ENCODE measurements around the gene KCNIP3.

Gene KCNIP3

GRCh38 chr2:95274291-95275150, 22.6 kb upstream of the KCNIP3 start, which contains the start of gene PROM2:
Gene PROM2, plus strand, starts transcription at chr2:95274449. Its CDS starts 137 bp downstream, at chr2:95274586.
- no peak for DNase-seq (ENCODE audit: low read depth in 4 of 4, low spot score in 1 of 4)

- DNase-seq (ENCODE audit: low read depth in 4 of 4, low spot score in 1 of 4): no peak
These were observed 22.0 kb upstream of the KCNIP3 start for GRCh38 chr2:95275151-95275515.

- no peak for DNase-seq (ENCODE audit: low read depth in 4 of 4, low spot score in 1 of 4)
These were observed 21.4 kb upstream of the KCNIP3 start for GRCh38 chr2:95275601-95276243.

- DNase-seq (ENCODE audit: low read depth in 4 of 4, low spot score in 1 of 4): no peak
These were observed 20.8 kb upstream of the KCNIP3 start for GRCh38 chr2:95276244-95276887.

- DNase-seq (ENCODE audit: low read depth in 4 of 4, low spot score in 1 of 4): no peak
These were observed 20.3 kb upstream of the KCNIP3 start for GRCh38 chr2:95276888-95277245.

GRCh38 chr2:95277246-95277906, 19.8 kb upstream of the KCNIP3 start:
- no peak for DNase-seq (ENCODE audit: low read depth in 4 of 4, low spot score in 1 of 4)

- no peak for DNase-seq (ENCODE audit: low read depth in 4 of 4, low spot score in 1 of 4)
These were observed 19.1 kb upstream of the KCNIP3 start for GRCh38 chr2:95278051-95278471.

GRCh38 chr2:95278637-95279225, 18.4 kb upstream of the KCNIP3 start:
- no peak for DNase-seq (ENCODE audit: low read depth in 4 of 4, low spot score in 1 of 4)

- no peak for DNase-seq (ENCODE audit: low read depth in 4 of 4, low spot score in 1 of 4)
These were observed 17.6 kb upstream of the KCNIP3 start for GRCh38 chr2:95279435-95280035.

- no peak for DNase-seq (ENCODE audit: low read depth in 4 of 4, low spot score in 1 of 4)
These were observed 16.1 kb upstream of the KCNIP3 start for GRCh38 chr2:95281071-95281470.

- DNase-seq (ENCODE audit: low read depth in 4 of 4, low spot score in 1 of 4): no peak
These were observed 15.4 kb upstream of the KCNIP3 start for GRCh38 chr2:95281786-95282185.

GRCh38 chr2:95282458-95282857, 14.7 kb upstream of the KCNIP3 start:
- DNase-seq (ENCODE audit: low read depth in 4 of 4, low spot score in 1 of 4): no peak

GRCh38 chr2:95283562-95283961, 13.6 kb upstream of the KCNIP3 start:
- DNase-seq (ENCODE audit: low read depth in 4 of 4, low spot score in 1 of 4): no peak

- DNase-seq (ENCODE audit: low read depth in 4 of 4, low spot score in 1 of 4): no peak
These were observed 12.1 kb upstream of the KCNIP3 start for GRCh38 chr2:95284886-95285541.

GRCh38 chr2:95285542-95285932, 11.6 kb upstream of the KCNIP3 start:
- no peak for DNase-seq (ENCODE audit: low read depth in 4 of 4, low spot score in 1 of 4)

- no peak for DNase-seq (ENCODE audit: low read depth in 4 of 4, low spot score in 1 of 4)
These were observed 9.8 kb upstream of the KCNIP3 start for GRCh38 chr2:95287336-95287735.

GRCh38 chr2:95287806-95288205, 9.3 kb upstream of the KCNIP3 start:
- no peak for DNase-seq (ENCODE audit: low read depth in 4 of 4, low spot score in 1 of 4)

GRCh38 chr2:95289253-95289652, 7.9 kb upstream of the KCNIP3 start:
- no peak for DNase-seq (ENCODE audit: low read depth in 4 of 4, low spot score in 1 of 4)

- DNase-seq (ENCODE audit: low read depth in 4 of 4, low spot score in 1 of 4): no peak
These were observed 5.9 kb upstream of the KCNIP3 start for GRCh38 chr2:95291222-95291621.

- DNase-seq (ENCODE audit: low read depth in 4 of 4, low spot score in 1 of 4): no peak
These were observed 4.4 kb upstream of the KCNIP3 start for GRCh38 chr2:95292623-95293260.

Data from stimulated activated CD4-positive, alpha-beta T cell treated with anti-CD3 and anti-CD28 coated beads, Interleukin-1b, Interleukin-23, amount 100 ng/mL, for 24 hours (primary cell).